ENCODE measurements around the gene KIF25.

KIF25 gene

DNA sequence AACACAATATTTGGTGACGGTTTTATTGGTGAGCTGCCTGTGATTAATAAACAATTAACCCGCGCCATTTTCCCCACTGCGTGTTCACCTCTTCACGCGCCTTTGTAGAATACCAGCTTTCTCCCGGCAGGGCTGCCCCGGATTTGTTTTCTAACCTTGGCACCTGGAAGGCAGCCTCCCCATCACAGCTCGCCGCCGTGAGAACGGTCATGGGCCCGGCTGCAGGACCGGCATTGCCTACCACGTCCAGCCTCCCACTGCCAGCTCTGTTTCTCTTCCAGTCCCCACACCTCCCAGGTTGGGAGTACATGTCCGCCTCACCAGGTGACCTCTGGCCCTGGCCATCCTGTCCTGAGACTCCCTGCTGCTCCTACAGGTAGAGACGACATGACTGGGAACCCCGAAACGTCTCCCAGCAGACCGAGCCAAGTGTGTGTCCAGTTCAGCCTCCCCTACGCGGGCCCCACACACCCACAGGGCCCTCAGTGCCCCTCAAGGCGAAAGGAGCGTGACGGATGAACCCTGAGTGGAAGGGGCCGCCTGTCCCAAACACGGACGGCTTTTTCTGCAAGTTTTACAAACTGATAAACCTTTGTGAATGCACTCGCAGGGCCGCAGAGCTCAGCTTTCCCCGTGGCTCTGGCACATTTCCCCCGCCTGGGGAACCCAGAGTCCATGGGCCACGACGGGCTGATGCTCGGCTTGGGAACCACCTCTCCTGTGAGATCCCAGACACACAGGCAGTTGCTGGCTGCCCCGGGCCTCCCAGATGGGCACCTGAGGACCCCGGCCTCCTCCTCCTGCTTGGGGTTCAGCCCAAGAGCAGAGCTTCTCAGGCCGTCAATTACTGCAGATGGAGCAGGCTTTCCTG lies 55.9 kb downstream of the KIF25 start:
- DNase-seq: no peak

DNA sequence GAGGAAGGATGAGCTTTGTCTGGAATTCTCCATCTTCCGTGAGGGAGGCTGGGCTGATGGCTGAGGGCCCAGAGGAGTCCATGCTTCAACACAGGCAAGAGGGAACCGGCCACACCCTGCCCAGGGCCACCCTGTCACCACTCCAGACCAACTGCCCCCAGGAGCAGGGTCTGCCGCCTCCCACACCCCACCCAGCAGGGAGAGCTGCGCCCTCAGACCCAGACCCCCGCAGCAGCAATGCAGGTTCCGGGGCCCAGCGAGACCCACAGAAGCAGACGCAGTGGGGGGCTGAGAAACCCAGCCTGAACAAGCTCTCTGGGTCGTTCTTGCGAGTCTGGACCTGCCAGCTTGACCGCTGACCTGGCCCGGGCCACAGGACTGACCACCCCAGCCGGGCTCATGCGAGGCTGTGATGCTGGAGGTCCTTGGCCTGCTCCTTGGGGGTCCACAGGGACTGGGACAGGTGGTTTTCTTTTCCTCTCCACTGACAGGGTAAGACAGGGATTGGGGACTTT lies 56.5 kb downstream of the KIF25 start:
- no peak for DNase-seq

GRCh38 chr6:168054765-168055560 lies 57.5 kb downstream of the KIF25 start:
- DNase-seq: no peak

- DNase-seq: no peak
Observed at GRCh38 chr6:168055696-168056489, 58.4 kb downstream of the KIF25 start.

GRCh38 chr6:168056892-168057527 lies 59.5 kb downstream of the KIF25 start:
- no peak for DNase-seq

- no peak for DNase-seq
Observed at GRCh38 chr6:168057836-168058235, 60.4 kb downstream of the KIF25 start.

GRCh38 chr6:168058691-168059551 lies 61.5 kb downstream of the KIF25 start:
- no peak for DNase-seq

DNA sequence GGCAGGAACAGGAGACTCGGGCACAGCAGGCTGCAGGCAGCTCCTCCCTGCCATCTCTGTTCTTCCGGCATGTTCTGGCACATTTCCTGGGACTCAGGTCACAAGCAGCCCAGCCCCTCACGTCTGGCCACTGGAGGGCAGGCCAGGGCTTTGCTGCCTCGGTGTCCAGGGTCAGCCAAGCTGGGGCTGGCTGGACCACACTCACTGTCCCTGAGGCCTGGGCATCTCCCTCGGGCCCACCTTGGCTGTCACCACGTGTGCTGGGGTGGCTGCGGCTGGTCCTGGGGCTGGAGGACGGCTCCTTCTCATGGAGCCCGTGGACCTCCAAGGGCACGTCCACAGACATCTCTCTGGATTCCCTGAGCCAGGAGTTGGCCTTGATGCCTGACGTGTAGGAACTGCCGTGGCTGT lies 63.1 kb downstream of the KIF25 start:
- peak; percentile 72 for DNase-seq

GRCh38 chr6:168061269-168062210 lies 64.1 kb downstream of the KIF25 start:
- peak; percentile 80 for DNase-seq

DNA sequence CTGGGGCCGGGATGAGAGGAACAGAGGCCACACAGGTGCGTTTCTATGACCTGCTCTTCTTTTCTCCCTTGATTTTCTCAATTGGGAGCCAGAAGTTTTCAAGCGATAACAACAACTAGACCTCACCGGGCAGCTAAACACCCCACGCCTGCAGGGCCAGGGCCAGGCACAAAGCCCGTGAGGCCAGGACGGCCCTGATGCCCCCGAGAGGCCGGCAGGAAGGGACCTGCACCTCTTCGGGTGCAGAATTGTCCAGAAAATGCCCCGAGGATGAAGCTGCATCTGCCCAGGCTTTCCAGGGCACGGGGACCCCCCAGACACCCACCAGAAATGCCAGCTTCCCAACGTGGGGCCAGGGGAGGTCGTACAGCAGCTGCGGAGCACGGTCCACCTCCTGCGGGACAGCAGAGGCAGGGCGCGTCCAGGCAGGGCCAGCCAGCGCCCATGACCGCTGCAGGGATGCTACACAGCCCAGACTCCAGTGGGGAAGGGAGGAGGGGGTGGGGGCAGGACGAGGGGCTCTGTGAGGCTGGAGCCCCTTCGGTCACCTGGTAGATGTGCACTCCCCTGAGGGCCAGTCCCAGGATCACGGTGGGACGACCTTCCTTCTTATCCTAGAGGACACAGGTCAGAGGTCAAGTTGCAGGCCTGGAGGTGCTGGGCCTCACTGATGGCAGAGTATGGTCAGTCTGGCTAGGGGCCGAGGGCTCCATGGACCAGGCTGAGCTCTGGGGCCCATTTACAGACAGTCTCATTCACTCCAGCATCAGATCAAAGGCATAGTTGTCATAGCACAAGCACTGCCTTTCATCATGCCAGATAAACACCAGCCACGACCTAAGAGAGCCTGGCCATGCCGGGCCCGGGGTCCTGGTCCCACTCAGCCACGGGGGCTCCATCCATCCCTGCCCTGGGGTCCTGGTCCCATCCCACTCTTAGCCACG lies 65.1 kb downstream of the KIF25 start:
- no peak for DNase-seq

DNA sequence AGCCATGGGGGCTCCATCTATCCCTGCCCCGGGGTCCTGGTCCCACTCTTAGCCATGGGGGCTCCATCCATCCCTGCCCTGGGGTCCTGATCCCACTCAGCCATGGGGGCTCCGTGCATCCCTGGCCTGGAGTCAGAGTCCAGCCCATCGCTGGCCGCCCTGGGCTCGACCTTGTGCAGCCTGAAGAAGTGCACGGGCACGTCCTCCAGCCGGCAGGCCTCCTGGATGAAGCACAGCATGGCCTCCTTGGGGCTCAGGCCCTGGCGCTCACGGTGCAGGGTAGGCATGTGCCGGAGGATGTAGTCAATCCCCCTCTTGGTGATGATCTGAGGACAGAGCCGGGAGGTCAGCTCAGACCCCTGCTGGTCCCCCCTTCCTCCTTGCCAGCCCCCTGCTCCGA lies 66.0 kb downstream of the KIF25 start:
- no peak for DNase-seq

DNA sequence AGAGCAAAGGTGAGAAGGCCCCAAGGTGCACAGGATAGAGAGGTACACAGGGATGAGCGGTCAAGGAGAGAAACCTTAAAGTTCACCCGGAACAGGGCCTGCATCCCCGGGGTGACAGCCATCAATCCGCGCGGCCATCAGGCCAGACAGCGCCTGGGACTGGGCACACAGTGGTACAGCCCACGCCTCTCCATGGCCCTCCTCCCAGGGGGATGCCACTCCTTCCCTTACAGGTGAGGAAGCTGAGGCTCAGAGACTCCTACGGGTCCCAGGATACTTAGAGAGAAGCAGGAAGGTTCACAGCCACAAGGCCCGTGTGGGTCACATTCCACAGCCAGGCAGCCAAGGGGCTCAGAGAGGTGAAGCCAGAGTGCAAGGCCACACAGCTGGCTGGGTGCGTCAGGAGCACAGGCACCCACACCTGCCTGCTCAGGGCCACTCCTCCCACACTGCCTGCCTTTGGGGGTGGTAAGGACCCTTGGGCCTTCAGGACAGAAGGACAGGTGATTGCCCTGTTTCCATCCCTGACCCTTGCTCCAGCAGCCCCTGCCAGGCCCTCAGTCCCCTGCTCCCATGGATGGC lies 66.8 kb downstream of the KIF25 start:
- DNase-seq: no peak

- DNase-seq: no peak
Observed at GRCh38 chr6:168067081-168067759, 69.7 kb downstream of the KIF25 start.

GRCh38 chr6:168070804-168071203 lies 73.3 kb downstream of the KIF25 start:
- DNase-seq: no peak

- no peak for DNase-seq
Observed at GRCh38 chr6:168071620-168072019, 74.1 kb downstream of the KIF25 start.

- no peak for DNase-seq
Observed at GRCh38 chr6:168072261-168072660, 74.8 kb downstream of the KIF25 start.

DNA sequence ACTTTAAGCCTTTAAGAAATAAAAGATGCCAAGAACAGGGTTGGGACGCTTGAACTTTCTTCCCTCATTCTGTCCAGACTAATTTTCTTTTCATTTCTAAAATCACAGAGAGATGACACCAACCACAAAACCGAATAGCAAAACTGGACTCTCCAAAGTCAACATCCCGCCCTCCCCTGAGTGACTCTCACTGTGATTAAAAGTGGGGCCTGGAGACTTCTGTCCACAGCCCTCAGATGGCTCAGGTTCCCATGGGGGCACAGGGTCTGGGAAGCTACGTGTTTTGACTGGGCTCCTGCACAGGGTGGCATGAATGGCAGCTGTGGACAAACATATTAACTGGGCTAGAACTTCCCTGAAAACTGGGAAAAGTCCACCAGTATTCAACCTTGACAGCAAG lies 75.3 kb downstream of the KIF25 start:
- no peak for DNase-seq

Data from NCI-H2029 treated with DMSO at 0.1 percent for 48 hours (cell line).